Measurements from ENCODE around the gene MEX3D. TPM values are rescaled to one million over a fixed set of nuclear protein-coding genes. Genes with fewer than 3 reads are reported as not detected.
"Not testable (repeated sequence)": the region's sequence is repeated elsewhere in the genome, so short reads cannot be mapped to it uniquely, and the experiment has no call there.

MEX3D gene
- total RNA-seq, 1 donor from 2014 or later: 50.3 TPM

DNA sequence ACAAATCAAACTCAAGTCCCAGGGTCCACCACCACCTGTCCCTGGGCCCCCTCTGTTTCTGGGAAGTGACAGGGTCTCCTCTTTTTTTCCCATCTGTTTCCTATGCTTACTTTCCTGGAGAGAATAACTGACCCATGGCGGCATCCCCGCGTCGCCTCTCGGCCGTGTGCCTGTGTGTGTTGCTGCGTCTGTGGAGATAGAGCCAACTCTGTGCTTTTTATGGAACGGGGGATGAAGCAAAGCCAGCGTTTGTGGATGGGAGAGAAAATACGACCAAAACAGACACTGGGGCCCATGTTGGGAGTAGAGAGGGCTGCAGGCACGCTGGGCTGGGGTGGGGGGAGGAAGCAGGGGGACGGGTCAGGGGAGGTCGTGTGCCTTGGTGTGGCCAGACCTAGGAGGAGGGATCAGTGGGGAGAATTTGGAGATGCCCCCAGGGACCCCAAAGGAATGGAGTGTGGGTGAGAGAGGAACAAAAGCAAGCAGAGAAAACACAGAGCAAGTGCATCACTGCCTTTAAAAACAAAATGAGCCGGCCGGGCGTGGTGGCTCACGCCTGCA, 27.7 kb downstream of the MEX3D start:
- DNase-seq (ENCODE audit: low spot score): peak; percentile 78

DNA sequence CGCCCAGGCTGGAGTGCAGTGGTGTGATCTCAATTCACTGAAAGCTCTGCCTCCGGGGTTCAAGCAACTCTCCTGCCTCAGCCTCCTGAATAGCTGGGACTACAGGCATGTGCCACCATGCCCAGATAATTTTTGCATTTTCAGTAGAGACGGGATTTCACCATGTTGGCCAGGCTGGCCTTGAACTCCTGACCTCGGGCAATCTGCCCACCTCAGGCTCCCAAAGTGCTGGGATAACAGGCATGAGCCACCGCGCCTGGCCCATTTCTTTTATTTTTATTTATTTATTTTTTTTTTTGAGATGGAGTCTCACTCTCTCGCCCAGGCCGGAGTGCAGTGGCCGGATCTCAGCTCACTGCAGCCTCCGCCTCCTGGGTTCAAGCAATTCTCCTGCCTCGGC, 28.4 kb downstream of the MEX3D start:
- not testable (repeated sequence) for DNase-seq (ENCODE audit: low spot score)

GRCh38 chr19:1538978-1539377, 29.1 kb downstream of the MEX3D start:
- no peak for DNase-seq (ENCODE audit: low spot score)

DNA sequence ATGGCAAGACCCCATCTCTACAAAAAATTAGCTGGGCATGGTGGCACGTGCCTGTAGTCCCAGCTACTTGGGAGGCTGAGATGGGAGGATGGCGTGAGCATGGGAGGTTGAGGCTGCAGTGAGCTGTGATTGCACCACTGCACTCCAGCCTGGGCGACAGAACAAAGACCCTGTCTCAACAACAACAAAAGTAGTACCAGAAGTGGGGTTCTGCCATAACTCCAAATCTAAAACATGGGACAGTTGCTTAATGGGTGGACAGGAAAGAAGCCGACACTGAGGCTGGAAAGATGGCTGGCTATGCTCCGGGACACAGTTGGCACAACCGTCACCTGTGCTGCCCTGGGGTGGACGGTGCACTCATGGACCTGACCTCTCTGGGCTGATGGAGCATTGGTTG, 32.4 kb downstream of the MEX3D start:
- DNase-seq (ENCODE audit: low spot score): not testable (repeated sequence)

GRCh38 chr19:1534972-1535371, 33.2 kb downstream of the MEX3D start:
- no peak for DNase-seq (ENCODE audit: low spot score)

GRCh38 chr19:1533510-1534150, 34.5 kb downstream of the MEX3D start:
- DNase-seq (ENCODE audit: low spot score): no peak

DNA sequence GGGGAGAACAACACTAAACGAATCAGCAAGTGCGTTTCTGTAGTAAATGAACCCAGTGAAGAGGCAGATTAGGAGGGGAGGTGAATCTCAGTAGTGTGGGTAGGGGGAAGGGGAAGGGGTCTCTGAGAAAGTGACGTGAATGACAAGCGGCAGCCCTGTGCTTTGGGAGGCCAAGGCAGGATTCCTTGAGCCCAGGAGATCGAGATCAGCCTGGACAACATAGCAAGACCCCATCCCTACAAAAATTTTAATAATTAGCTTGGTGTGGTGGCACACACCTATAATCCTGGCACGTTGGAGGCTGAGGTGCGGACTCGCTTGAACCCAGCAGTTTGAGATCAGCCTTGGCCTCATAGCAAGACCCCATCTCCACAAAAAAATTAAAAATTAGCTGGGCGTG, 36.1 kb downstream of the MEX3D start:
- DNase-seq (ENCODE audit: low spot score): no peak

GRCh38 chr19:1531587-1531986, 36.5 kb downstream of the MEX3D start:
- no peak for DNase-seq (ENCODE audit: low spot score)

GRCh38 chr19:1530856-1531255, 37.3 kb downstream of the MEX3D start:
- DNase-seq (ENCODE audit: low spot score): not testable (repeated sequence)

- DNase-seq (ENCODE audit: low spot score): no peak
Observed at GRCh38 chr19:1529430-1529816, 38.7 kb downstream of the MEX3D start.

- DNase-seq (ENCODE audit: low spot score): no peak
Observed at GRCh38 chr19:1528596-1529429, 39.3 kb downstream of the MEX3D start.

- no peak for DNase-seq (ENCODE audit: low spot score)
Observed at GRCh38 chr19:1527650-1528309, 40.3 kb downstream of the MEX3D start.

DNA sequence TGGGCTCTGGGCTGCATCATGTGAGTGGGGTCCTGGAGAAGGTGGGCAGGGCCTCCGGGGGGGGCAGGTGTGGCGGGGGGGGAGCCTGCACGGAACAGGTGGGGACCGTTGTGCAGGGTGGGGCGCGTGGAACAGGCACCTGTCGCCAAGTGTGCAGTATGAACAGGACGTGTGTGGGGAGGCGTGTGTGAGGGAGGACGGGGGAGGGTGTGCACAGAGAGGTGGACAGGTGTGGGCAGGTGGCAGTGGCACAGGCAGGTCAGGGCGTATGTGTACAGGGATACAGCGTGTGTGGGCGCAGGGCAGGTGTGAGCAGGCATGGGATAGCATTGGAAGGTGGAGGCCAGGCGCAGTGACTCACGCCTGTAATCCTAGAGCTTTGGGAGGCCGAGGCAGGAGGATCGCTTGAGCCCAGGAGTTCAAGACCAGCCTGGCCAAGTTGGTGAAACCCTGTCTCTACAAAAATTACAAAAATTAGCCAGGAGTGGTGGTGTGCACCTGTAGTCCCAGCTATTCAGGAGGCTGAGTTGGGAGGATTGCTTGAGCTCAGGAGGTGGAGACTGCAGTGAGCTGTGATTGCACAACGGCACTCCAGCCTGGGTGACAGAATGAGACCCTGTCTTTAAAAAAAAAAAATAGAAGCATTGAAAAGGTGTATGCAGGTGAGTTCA, 41.0 kb downstream of the MEX3D start:
- DNase-seq (ENCODE audit: low spot score): no peak

- no peak for DNase-seq (ENCODE audit: low spot score)
Observed at GRCh38 chr19:1526066-1526778, 41.9 kb downstream of the MEX3D start.

DNA sequence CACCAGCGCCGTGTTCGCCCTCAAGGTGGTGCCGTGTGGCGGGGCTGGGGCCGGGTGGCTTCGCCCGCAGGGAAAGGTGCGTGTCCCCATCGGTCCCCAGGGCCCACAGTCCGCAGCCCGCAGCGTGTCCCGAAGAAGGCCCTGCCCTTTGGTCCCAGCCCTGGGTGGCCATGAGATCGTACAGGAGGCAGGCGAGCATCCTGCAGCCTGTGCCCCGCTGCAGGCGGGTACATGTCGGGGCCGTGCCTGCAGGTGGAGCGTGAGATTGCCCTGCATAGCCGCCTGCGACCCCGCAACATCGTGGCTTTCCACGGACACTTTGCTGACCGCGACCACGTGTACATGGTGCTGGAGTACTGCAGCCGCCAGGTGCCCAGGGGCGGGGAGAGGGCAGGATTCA, 42.8 kb downstream of the MEX3D start:
- no peak for DNase-seq (ENCODE audit: low spot score)

- no peak for DNase-seq (ENCODE audit: low spot score)
Observed at GRCh38 chr19:1524972-1525325, 43.2 kb downstream of the MEX3D start.

GRCh38 chr19:1524287-1524971, 43.7 kb downstream of the MEX3D start:
- DNase-seq (ENCODE audit: low spot score): no peak

DNA sequence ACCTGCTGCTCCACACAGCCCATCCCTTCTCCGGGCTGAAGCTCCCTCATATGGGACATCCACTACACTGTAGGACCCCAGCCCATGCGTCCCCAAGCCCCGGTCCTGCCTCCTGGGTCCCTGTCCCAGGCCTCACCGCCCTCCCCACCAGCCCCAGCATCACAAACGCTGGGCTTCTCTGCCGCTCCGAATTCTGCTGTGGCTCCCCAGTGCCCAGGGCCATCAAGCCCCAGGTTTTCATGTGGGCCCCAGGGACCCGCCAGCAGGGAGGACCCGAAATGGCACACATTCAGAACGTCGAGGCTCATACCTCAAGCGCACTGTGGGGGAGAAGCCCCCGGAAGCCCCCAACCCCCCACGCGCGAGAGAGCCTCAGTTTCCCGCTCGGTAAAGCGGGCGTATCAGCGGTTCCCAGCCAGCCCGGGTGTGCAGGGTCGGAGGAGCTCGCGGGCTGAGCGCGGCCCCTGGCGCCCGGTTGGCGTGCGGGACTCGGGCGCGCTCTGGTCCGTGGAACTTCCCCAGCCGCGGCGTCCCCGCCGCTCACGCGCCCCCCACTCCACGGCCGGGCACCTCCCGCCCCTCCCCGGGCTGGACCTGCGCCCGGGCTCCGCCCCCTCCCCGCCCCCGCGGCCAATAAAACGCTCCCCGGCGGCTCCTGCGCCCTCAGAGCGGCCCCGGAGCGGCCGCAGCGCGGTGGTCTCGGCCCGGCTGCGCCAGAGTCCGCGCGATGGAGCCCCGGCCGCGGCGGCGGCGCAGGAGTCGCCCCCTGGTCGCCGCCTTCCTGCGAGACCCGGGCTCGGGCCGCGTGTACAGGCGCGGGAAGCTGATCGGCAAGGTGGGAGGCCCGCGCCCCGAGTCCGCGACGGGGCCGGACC, 44.5 kb downstream of the MEX3D start, which contains the start of gene PLK5:
TSS of gene PLK5 (plus strand) at position 666 of the 875 bp plus-strand sequence. CDS start 2,920 bp downstream, outside the sequence.
- no peak for DNase-seq (ENCODE audit: low spot score)

DNA sequence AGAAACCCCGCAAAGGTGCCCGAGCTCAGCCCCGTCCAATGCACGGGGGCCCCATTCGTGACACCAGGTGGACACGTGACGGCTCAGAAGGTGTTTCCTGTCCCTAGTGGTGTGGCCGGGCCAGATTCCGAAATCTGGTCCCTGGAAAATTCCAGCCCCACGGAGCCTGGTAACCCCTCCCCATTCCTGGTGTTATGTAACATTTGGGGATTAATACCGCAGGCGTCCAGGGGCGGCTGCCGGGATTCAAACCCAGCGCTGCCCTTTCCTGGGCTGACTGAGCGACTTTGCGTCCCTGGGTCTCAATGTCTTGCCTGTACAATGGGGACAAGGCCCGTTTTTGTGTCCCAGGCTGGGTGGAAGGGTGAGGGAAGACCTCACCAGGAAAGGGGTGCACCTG, 45.3 kb downstream of the MEX3D start:
- no peak for DNase-seq (ENCODE audit: low spot score)
